Activated CD4-positive, alpha-beta T cell treated with anti-CD3 and anti-CD28 coated beads, Interleukin-2, amount 10 ng/mL, durations not matched to agents 7 days and 5 days (primary cell): ENCODE measurements around the gene FLYWCH2. TPM values are rescaled to one million over a fixed set of nuclear protein-coding genes. Genes with fewer than 3 reads are reported as not detected.

ENCODE experiments used
- CTCF ChIA-PET: fragments of 350-600 bp; sonication (Branson Sonifier 250); formaldehyde crosslinking; loops from one replicate; lab custom pipeline; 2021; ENCODE audit warnings: antibody characterized with exemption; lab: Charles Lee
- POLR2A ChIA-PET: fragments of 350-600 bp; sonication (Branson Sonifier 250); formaldehyde crosslinking; loops from one replicate; lab custom pipeline; 2021; ENCODE audit warnings: antibody characterized with exemption; lab: Charles Lee
- DNase-seq: peaks from one replicate; pipeline ENCODE4 v3.0.0-alpha.2; 2020
- H3K27ac Mint-ChIP-seq: one replicate; pipeline ENCODE4 v1.8.0; 2021; ENCODE audit warnings: mild to moderate bottlenecking, moderate library complexity, mixed read lengths
- H3K27me3 Mint-ChIP-seq: one replicate; pipeline ENCODE4 v1.8.0; 2021; ENCODE audit warnings: mixed read lengths
- H3K36me3 Mint-ChIP-seq: one replicate; pipeline ENCODE4 v1.8.0; 2021; ENCODE audit warnings: low read depth, mixed read lengths
- H3K4me1 Mint-ChIP-seq: one replicate; pipeline ENCODE4 v1.8.0; 2021; ENCODE audit warnings: mixed read lengths
- H3K4me3 Mint-ChIP-seq: one replicate; pipeline ENCODE4 v1.8.0; 2021; ENCODE audit warnings: mild to moderate bottlenecking, moderate library complexity, mixed read lengths
- H3K9me3 Mint-ChIP-seq: one replicate; pipeline ENCODE4 v1.8.0; 2021; ENCODE audit warnings: mixed read lengths
- total RNA-seq, 2 experiments: library from RNA; stranded (reverse); gene quantifications; one replicate each; pipeline ENCODE4 v1.2.3, GENCODE V29; 2021

Gene FLYWCH2
- total RNA-seq, 2 experiments from 2014 or later, result 16.8 to 21.0 TPM

DNA sequence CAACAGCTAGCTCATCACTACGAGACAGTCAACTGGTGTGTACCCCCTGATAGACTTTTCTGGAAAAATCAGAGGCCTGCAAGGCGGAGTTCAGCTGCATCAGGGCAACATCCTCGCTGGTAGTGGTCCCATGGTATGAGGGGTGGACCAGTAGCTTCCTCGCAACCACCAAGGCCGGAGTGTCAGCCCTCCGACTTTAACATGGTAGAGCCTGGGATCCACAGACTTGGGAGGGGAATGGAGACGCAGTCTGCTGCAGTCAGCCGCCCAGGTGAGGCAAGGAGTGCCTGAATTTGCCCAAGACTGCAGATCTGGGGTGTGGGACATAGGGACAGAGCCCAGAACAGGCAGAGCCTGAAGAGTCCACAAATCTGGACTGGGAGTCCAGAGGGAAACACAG, 39.5 kb upstream of the FLYWCH2 start:
- Mint-ChIP-seq H3K9me3 (no peaks in the 10 kb centered on the region), H3K4me1 (peaks cover 19% of the 10 kb centered on the region)
- CTCF ChIA-PET, result interaction anchor here (0.5 to 2.3 kb wide), 5 partner anchors 10 to 941 kb away, joined by 3 to 14 read pairs (median 6); no protein-coding TSS in a partner anchor

DNA sequence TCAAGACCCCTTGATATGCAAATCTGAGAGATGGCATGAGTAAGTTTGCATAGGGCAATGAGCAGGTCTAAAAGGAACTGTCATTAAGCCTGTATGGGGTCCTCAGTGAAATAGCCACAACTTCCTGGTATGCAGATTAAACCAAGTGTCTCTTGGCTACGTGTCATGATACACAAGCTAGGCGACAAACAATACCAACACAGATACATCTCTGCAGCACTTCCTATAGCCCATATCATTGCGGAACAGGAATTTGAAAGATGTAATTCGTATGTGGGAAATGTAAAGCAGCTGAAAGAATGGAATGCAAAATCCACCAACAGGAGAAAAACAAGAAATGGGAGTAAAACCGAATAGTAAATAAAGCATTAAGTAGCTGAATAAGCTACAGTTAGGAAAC, 37.9 kb upstream of the FLYWCH2 start:
- Mint-ChIP-seq H3K27me3 (peaks cover 9% of the 10 kb centered on the region), H3K27ac (no peak overlapping the region), H3K36me3 (no peaks in the 10 kb centered on the region), H3K4me3 (no peak overlapping the region), H3K4me1 (peaks cover 16% of the 10 kb centered on the region), H3K9me3 (no peaks in the 10 kb centered on the region)
- no peak for DNase-seq
- ChIA-PET POLR2A (interaction anchor here (0.6 kb wide), 1 partner anchor 360 kb away, joined by 3 read pairs; no protein-coding TSS in a partner anchor), CTCF (interaction anchor here (1.2 to 1.3 kb wide), 2 partner anchors 19 to 23 kb away, joined by 5 read pairs; no protein-coding TSS in a partner anchor)

More for the DNA sequence above, 39.5 kb upstream of the FLYWCH2 start:
- Mint-ChIP-seq H3K27me3 (peaks cover 1% of the 10 kb centered on the region), H3K4me3 (no peak overlapping the region), H3K27ac (peak overlapping the region; percentile 26), H3K36me3 (no peaks in the 10 kb centered on the region)
- POLR2A ChIA-PET, result no interaction called here
- no peak for DNase-seq

DNA sequence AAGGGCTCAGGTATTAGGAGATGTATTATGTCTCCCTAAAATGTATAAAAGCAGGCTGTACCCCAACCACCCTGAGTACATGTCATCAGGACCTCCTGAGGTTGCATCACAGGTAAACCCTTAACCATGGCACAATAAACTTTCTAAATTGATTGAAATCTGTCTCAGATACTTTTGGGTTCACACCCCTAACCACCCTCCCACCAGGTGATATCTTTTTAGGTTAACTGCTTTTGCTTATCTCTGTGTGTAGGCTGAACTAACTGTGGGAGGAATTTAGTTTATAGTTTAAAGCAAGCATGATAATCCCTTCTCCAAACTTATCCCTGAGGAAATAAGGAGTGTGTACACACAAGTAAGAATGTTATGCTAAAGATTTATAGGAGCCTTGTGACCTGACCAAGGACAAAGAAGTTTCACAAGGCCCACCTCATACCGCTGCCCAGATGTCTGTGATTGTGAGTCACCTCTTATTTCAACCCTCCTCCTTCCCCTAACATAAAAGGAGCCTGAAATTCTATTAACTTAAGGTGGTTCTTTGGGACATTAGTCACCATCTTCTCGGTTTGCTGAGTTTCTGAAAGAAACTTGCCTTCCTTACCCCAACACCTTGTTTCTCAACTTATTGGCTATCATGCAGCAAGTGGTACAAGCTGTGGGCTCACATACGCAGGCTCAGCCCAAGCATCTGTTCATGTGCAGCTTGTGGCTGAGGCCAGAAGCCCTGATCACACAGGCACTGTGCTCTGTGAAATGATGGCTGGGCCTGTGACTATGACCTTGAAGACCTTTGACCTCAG, 36.3 kb upstream of the FLYWCH2 start:
- Mint-ChIP-seq H3K27me3 (peaks cover 11% of the 10 kb centered on the region), H3K36me3 (no peaks in the 10 kb centered on the region), H3K27ac (no peak overlapping the region), H3K4me3 (no peak overlapping the region), H3K9me3 (no peaks in the 10 kb centered on the region), H3K4me1 (peaks cover 11% of the 10 kb centered on the region)
- ChIA-PET CTCF (no interaction called here), POLR2A (no interaction called here)
- no peak for DNase-seq

DNA sequence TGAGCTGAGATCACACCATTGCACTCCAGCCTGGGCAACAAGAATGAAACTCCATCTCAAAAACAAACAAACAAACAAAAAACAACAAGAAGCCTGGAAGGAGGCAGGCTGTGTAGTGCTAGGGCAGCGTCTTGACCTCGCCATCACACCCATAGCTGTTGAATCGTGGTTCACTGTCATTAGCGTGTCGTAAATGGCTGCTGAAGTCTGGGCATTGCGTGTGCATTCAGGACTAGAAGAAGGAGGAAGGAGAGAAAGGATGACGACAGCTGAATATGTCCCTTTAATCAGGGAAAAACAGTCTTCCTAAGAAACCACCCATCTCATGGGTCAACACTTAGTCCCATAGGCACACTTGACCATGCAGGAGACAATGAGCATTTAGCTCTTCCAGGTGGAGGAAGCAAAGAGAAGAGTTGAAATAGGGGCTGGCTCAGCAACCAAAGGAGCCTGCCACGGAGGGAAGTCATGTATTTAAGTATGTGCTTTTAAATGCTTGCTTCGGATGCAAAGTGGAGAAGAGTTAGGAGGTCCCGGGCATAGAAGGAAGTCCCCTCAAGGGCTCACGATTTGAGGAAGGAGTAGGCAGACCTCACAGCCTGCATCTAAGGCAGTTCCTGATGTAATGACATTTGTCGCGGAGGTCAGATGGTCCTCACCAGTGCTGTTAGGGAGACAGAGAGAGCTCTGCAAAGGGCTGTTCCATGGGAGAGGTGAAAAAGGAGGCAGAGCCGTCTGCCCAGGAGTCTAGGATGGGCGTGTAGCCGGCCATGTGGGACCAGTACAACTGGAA, 33.9 kb upstream of the FLYWCH2 start:
- CTCF ChIA-PET, result interaction anchor here (1.0 to 1.2 kb wide), 2 partner anchors 9 to 11 kb away, joined by 3 to 4 read pairs; no protein-coding TSS in a partner anchor
- H3K4me1 Mint-ChIP-seq, result no peaks in the 10 kb centered on the region

DNA sequence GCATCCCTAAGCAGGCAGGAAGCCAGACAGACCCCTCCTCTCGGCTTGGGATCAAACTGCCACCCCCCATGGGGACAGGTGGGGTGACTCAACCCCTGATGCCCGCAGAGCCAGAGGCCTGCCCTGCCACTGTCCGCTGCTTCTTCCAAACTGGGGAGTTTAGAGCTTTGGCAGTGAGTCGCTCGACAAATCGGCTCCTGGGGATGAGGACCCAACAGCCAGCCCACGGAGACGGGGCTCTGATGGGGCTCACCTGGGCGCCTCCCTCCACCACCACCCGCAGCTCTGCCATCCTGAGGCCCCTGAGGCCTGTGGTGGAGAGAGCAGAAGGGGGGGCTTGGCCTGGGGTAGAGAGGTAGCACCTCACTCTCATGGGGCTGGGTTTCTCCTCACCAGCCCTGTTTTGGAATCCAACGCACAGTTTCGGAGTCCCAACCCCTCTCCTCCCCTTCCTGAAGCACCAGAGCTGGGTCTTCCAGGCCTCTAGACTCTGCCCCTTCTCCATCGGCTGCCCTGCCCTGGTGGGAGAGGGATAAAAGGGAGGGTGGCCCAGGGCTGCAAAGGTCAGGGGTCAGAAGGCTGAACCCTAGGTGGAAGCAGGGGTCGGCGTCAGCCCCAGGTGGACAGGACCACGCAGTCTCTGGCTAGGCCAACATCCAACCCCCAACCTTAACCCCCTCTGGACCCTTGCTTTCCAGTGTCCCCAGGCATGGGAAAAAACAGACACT, 30.8 kb upstream of the FLYWCH2 start:
- Mint-ChIP-seq H3K36me3 (peaks cover 7% of the 10 kb centered on the region), H3K27ac (no peak overlapping the region), H3K4me3 (no peak overlapping the region), H3K4me1 (peaks cover 7% of the 10 kb centered on the region), H3K9me3 (peaks cover 11% of the 10 kb centered on the region), H3K27me3 (peaks cover 11% of the 10 kb centered on the region)
- ChIA-PET CTCF (interaction anchor here (3.3 kb wide), 1 partner anchor 9 kb away, joined by 14 read pairs; no protein-coding TSS in a partner anchor), POLR2A (no interaction called here)
- no peak for DNase-seq

More for the DNA sequence above, 33.9 kb upstream of the FLYWCH2 start:
- no peak overlapping the region for H3K4me3 Mint-ChIP-seq
- peaks cover 2% of the 10 kb centered on the region for H3K36me3 Mint-ChIP-seq
- peaks cover 11% of the 10 kb centered on the region for H3K27me3 Mint-ChIP-seq
- H3K27ac Mint-ChIP-seq, result no peak overlapping the region
- peaks cover 2% of the 10 kb centered on the region for H3K9me3 Mint-ChIP-seq
- DNase-seq, result no peak
- POLR2A ChIA-PET, result no interaction called here

DNA sequence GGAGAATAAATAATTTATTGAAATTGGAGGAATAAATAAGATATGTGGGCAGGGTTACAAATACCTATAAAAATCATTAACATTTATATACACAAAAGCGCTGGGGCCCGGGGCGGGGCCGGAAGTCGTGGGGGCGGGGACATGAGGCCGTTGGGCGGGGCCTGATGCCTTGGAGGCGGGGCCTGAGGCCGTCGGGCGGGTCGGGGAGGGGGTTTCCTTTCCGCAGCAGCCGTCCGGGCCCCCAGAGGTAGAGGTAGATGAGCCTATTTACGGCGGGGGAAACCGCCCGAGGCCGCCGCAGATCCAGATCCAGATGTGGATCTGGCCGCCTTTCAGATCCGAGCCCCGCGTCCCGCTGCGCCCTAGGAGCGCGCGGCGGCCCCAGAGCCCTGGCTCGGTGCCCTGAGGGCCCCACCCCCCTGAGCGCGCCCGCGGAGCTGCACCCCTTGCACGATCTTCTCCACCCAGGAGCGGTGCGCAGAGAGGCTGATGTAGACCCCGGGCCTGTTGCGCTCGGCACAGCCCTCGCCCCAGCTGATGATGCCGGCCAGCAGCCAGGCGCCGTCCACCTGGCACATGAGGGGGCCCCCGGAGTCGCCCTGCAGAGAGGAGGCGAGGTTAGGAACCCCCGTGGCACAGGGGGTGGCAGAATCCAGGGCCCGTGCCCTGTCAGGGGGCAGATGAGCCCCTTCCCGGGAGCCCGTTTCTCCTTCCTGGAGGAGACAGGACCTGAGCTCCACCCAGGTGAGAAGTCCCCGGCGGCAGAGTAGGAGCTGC, 30.1 kb upstream of the FLYWCH2 start:
- no peak overlapping the region for H3K27ac Mint-ChIP-seq
- POLR2A ChIA-PET, result no interaction called here
- no peak for DNase-seq
- peaks cover 11% of the 10 kb centered on the region for H3K9me3 Mint-ChIP-seq
- peaks cover 7% of the 10 kb centered on the region for H3K36me3 Mint-ChIP-seq
- CTCF ChIA-PET, result interaction anchor here (2.7 to 3.3 kb wide), 2 partner anchors 10 to 15 kb away, joined by 13 to 14 read pairs; no protein-coding TSS in a partner anchor
- H3K4me3 Mint-ChIP-seq, result no peak overlapping the region
- peaks cover 10% of the 10 kb centered on the region for H3K4me1 Mint-ChIP-seq
- peaks cover 13% of the 10 kb centered on the region for H3K27me3 Mint-ChIP-seq

DNA sequence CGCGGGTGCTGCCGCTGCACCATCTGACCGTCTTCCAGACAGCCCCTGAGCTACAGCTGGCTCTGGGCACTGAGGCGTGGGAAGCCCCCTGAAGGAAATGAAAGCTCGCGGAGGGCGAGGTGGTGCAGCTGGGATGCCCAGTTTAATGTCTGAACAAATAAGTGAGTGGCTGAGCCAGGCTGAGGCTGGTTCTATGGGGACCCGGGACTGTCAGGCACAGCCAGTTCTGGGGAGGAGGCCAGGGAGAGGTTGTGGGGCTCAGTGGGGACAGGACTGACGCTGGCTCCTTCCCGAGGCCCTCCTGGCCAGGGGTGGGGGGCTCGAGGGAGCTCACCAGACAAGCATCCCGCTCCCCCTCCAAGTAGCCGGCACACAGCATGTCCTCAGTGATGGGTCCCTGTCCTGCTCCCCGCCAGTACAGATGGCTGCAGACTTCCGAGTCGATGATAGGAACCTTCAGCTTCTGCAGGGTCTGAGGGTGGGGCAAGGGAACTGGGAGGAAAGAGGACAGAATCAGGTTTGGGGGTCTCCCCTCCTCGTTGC, 29.4 kb upstream of the FLYWCH2 start:
- Mint-ChIP-seq H3K27me3 (peaks cover 13% of the 10 kb centered on the region), H3K9me3 (peaks cover 11% of the 10 kb centered on the region), H3K4me3 (no peak overlapping the region), H3K27ac (no peak overlapping the region), H3K36me3 (peaks cover 7% of the 10 kb centered on the region), H3K4me1 (peaks cover 10% of the 10 kb centered on the region)
- no peak for DNase-seq
- ChIA-PET POLR2A (no interaction called here), CTCF (interaction anchor here (1.4 to 3.3 kb wide), 3 partner anchors 11 to 15 kb away, joined by 7 to 14 read pairs (median 13); no protein-coding TSS in a partner anchor)

DNA sequence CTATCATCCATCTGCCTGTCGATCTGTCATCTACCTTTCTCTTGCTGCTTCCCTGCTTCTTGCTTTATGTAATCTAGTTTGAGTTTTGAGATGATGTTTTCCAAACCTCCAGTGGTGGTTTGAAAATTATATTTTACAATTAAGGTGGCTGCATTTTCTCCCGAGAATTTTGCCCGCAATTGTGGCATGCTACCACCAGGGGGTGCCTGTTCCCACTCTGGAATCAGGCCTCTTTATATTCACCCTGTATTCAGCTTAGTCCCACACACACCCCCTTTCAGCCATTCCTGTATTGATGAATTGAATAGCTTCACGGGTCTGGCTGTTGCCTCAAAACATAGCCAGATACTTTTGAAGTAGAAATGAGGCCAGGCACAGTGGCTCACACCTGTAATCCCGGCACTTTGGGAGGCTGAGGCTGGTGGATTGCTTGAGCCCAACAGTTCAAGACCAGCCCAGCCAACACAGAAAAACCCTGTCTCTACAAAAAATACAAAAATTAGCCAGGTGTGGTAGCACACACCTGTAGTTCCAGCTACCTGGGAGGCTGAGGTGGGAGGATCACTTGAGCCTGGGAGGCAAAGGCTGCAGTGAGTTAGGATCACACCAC, 28.2 kb upstream of the FLYWCH2 start:
- Mint-ChIP-seq H3K36me3 (peaks cover 7% of the 10 kb centered on the region), H3K27ac (no peak overlapping the region), H3K4me3 (no peak overlapping the region), H3K4me1 (peaks cover 10% of the 10 kb centered on the region), H3K9me3 (peaks cover 11% of the 10 kb centered on the region), H3K27me3 (peaks cover 7% of the 10 kb centered on the region)
- DNase-seq, result no peak
- POLR2A ChIA-PET, result no interaction called here
- CTCF ChIA-PET, result interaction anchor here (1.4 to 3.3 kb wide), 3 partner anchors 12 to 16 kb away, joined by 7 to 14 read pairs (median 13); no protein-coding TSS in a partner anchor

DNA sequence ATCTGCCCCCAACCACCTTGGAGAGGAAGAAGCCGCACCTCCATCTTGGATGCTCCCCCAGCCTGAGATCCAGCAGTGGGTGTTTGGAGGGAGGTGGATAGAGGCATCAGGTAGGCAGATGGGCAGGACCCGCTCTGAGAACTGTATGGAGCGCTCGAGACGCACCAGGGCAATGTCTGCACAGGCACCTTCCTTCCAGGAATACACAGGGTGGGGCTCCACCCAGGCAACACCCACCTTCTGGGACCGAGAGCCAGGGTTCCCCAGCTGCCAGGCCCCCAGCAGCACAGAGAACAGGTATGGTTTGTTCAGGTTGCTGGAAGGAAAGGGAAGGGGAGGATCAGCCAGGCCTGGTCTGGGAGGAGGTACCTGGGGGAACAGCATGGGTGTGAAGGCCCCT, 27.5 kb upstream of the FLYWCH2 start:
- H3K4me3 Mint-ChIP-seq, result no peak overlapping the region

DNA sequence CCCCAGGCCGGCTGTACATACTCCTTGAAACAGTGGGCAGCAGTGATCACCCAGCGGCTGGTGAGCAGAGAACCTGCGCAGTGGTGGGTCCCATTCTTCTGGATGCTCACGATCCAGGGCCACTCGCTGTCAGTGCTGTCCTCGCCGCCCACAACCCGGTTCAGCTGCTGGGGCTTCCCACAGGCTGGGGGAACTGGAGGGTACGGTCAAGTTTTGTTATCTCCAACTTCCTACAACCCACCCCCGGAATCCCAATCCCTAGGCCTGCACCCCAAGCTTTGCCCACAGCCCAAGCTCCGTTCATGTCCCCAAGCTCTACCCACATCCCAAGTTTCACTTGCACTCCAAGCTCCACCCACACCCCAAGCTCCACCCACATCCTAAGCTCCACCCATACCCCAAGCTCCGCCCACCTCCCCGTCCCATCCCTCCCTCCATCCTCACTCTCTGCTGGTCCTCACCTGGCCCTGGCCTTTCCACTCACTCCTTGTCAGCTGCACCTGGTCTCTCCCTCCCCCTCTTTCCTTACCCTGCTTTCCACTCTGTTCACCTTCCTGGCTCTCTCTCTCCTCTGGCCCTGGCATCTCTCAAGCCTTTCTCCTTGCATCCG, 26.8 kb upstream of the FLYWCH2 start:
- H3K4me1 Mint-ChIP-seq, result peaks cover 10% of the 10 kb centered on the region
- peaks cover 10% of the 10 kb centered on the region for H3K27me3 Mint-ChIP-seq
- ChIA-PET CTCF (interaction anchor here (0.9 to 1.3 kb wide), 2 partner anchors 10 to 12 kb away, joined by 3 to 10 read pairs; no protein-coding TSS in a partner anchor), POLR2A (no interaction called here)
- no peak overlapping the region for H3K4me3 Mint-ChIP-seq
- DNase-seq, result no peak
- peaks cover 7% of the 10 kb centered on the region for H3K36me3 Mint-ChIP-seq
- no peak overlapping the region for H3K27ac Mint-ChIP-seq
- H3K9me3 Mint-ChIP-seq, result peaks cover 13% of the 10 kb centered on the region

More for the DNA sequence above, 27.5 kb upstream of the FLYWCH2 start:
- ChIA-PET CTCF (interaction anchor here (1.3 kb wide), 1 partner anchor 13 kb away, joined by 10 read pairs; no protein-coding TSS in a partner anchor), POLR2A (no interaction called here)
- peaks cover 11% of the 10 kb centered on the region for H3K9me3 Mint-ChIP-seq
- H3K4me1 Mint-ChIP-seq, result peaks cover 10% of the 10 kb centered on the region
- peaks cover 7% of the 10 kb centered on the region for H3K36me3 Mint-ChIP-seq
- no peak overlapping the region for H3K27ac Mint-ChIP-seq
- H3K27me3 Mint-ChIP-seq, result peaks cover 10% of the 10 kb centered on the region
- no peak for DNase-seq
